Measurements from ENCODE around the gene ZNF385D.

ZNF385D gene

GRCh38 chr3:21654662-21655061 is 96.3 kb downstream of the ZNF385D start:
- no peaks in the 10 kb centered on the region for H3K4me1 ChIP-seq (ENCODE audit: insufficient read depth, low read length)
- H4K20me1 ChIP-seq (ENCODE audit: insufficient read depth, low read length) = no peaks in the 10 kb centered on the region
- no peak for ATAC-seq (ENCODE audit: insufficient read depth, low read depth)
- H3K79me2 ChIP-seq (ENCODE audit: insufficient read depth, low read length) = no peaks in the 10 kb centered on the region
- H3K36me3 ChIP-seq (ENCODE audit: insufficient read depth, low read length) = no peaks in the 10 kb centered on the region
- H3K27ac ChIP-seq (ENCODE audit: low read length) = no peak overlapping the region
- H3K4me3 ChIP-seq (ENCODE audit: low read depth in 1 of 2, low read length in 2 of 2) = no peak overlapping the region
- H3K4me2 ChIP-seq (ENCODE audit: insufficient read depth, low read length) = no peak overlapping the region
- no peak overlapping the region for H2AFZ ChIP-seq (ENCODE audit: low read depth, low read length)
- no peak for DNase-seq
- no peaks in the 10 kb centered on the region for H3K27me3 ChIP-seq (ENCODE audit: insufficient read depth, low read length, poor library complexity)
- H3K9me3 ChIP-seq (ENCODE audit: insufficient read depth, low read length, severe bottlenecking) = no peaks in the 10 kb centered on the region
- no peak overlapping the region for H3K9ac ChIP-seq (ENCODE audit: low read depth, low read length)
- TF ChIP-seq CTCF (IDR thresholded peaks at IDR 0.05; ENCODE audit: borderline replicate concordance, extremely low read depth, low read length, poor library complexity, severe bottlenecking) (no peak), EZH2 (IDR thresholded peaks at IDR 0.05; ENCODE audit: borderline replicate concordance, low read depth, low read length, severe bottlenecking) (no peak)

GRCh38 chr3:21654241-21654640 is 96.8 kb downstream of the ZNF385D start:
- TF ChIP-seq EZH2 (IDR thresholded peaks at IDR 0.05; ENCODE audit: borderline replicate concordance, low read depth, low read length, severe bottlenecking) (no peak), CTCF (IDR thresholded peaks at IDR 0.05; ENCODE audit: borderline replicate concordance, extremely low read depth, low read length, poor library complexity, severe bottlenecking) (no peak)
- Histone ChIP-seq H3K9me3 (ENCODE audit: insufficient read depth, low read length, severe bottlenecking) (no peaks in the 10 kb centered on the region), H2AFZ (ENCODE audit: low read depth, low read length) (no peak overlapping the region), H3K9ac (ENCODE audit: low read depth, low read length) (no peak overlapping the region), H3K27ac (ENCODE audit: low read length) (no peak overlapping the region), H3K36me3 (ENCODE audit: insufficient read depth, low read length) (no peaks in the 10 kb centered on the region), H3K4me1 (ENCODE audit: insufficient read depth, low read length) (no peaks in the 10 kb centered on the region), H3K4me3 (ENCODE audit: low read depth in 1 of 2, low read length in 2 of 2) (no peak overlapping the region), H3K79me2 (ENCODE audit: insufficient read depth, low read length) (no peaks in the 10 kb centered on the region), H4K20me1 (ENCODE audit: insufficient read depth, low read length) (no peaks in the 10 kb centered on the region), H3K27me3 (ENCODE audit: insufficient read depth, low read length, poor library complexity) (no peaks in the 10 kb centered on the region), H3K4me2 (ENCODE audit: insufficient read depth, low read length) (no peak overlapping the region)
- ATAC-seq (ENCODE audit: insufficient read depth, low read depth) = no peak
- no peak for DNase-seq

DNA sequence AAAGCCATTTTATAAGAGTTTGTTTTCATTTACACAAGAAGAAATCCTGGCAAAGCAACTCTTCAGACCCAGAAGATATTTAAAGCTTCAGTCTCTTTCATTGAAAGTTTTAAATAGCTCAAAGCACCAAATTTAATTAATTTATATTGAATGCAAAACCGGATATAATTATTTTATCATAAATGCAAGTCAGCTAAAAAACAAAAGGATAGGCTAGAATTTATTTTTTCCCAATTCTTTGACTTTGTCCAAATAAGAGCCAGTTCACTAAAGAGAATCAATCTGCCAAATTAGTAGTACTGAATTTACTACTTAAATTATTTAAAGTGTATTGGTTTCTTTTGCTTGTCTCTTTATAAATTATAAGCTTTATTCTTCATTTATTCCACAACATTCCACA is 101.5 kb downstream of the ZNF385D start:
- H3K4me1 ChIP-seq (ENCODE audit: insufficient read depth, low read length) = no peaks in the 10 kb centered on the region
- ATAC-seq (ENCODE audit: insufficient read depth, low read depth) = no peak
- no peak overlapping the region for H2AFZ ChIP-seq (ENCODE audit: low read depth, low read length)
- DNase-seq = no peak
- H3K4me2 ChIP-seq (ENCODE audit: insufficient read depth, low read length) = no peak overlapping the region
- H3K27ac ChIP-seq (ENCODE audit: low read length) = no peak overlapping the region
- H3K9me3 ChIP-seq (ENCODE audit: insufficient read depth, low read length, severe bottlenecking) = no peaks in the 10 kb centered on the region
- H3K9ac ChIP-seq (ENCODE audit: low read depth, low read length) = no peak overlapping the region
- no peaks in the 10 kb centered on the region for H3K79me2 ChIP-seq (ENCODE audit: insufficient read depth, low read length)
- H3K36me3 ChIP-seq (ENCODE audit: insufficient read depth, low read length) = no peaks in the 10 kb centered on the region
- H3K4me3 ChIP-seq (ENCODE audit: low read depth in 1 of 2, low read length in 2 of 2) = no peak overlapping the region
- no peaks in the 10 kb centered on the region for H4K20me1 ChIP-seq (ENCODE audit: insufficient read depth, low read length)
- H3K27me3 ChIP-seq (ENCODE audit: insufficient read depth, low read length, poor library complexity) = no peaks in the 10 kb centered on the region
- TF ChIP-seq CTCF (IDR thresholded peaks at IDR 0.05; ENCODE audit: borderline replicate concordance, extremely low read depth, low read length, poor library complexity, severe bottlenecking) = no peak
- no peak for TF ChIP-seq EZH2 (IDR thresholded peaks at IDR 0.05; ENCODE audit: borderline replicate concordance, low read depth, low read length, severe bottlenecking)

DNA sequence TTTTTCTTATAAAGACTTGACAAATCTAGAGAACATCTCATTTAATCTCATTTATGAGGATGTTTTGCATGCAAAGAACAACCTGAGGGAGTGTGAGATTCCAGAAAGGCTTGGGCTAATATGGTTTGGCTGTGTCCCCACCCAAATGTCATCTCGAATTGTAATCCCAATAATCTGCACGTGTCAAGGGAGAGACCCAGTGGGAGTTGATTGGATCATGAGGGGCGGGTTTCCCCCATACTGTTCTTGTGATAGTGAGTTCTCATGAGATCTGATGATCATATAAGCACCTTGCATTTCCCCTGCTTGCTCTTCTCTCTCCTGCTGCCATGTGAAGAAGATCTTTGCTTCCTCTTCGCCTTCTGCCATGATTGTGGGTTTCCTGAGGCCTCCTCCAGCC is 103.0 kb downstream of the ZNF385D start:
- Histone ChIP-seq H3K4me1 (ENCODE audit: insufficient read depth, low read length) (no peaks in the 10 kb centered on the region), H3K4me3 (ENCODE audit: low read depth in 1 of 2, low read length in 2 of 2) (no peak overlapping the region)

More for the DNA sequence above, 103.0 kb downstream of the ZNF385D start:
- H3K36me3 ChIP-seq (ENCODE audit: insufficient read depth, low read length) = no peaks in the 10 kb centered on the region
- no peaks in the 10 kb centered on the region for H4K20me1 ChIP-seq (ENCODE audit: insufficient read depth, low read length)
- no peak overlapping the region for H3K9ac ChIP-seq (ENCODE audit: low read depth, low read length)
- no peak overlapping the region for H3K4me2 ChIP-seq (ENCODE audit: insufficient read depth, low read length)
- DNase-seq (no peak), ATAC-seq (ENCODE audit: insufficient read depth, low read depth) (no peak)
- no peak overlapping the region for H3K27ac ChIP-seq (ENCODE audit: low read length)
- H3K79me2 ChIP-seq (ENCODE audit: insufficient read depth, low read length) = no peaks in the 10 kb centered on the region
- no peak for TF ChIP-seq CTCF (IDR thresholded peaks at IDR 0.05; ENCODE audit: borderline replicate concordance, extremely low read depth, low read length, poor library complexity, severe bottlenecking)
- TF ChIP-seq EZH2 (IDR thresholded peaks at IDR 0.05; ENCODE audit: borderline replicate concordance, low read depth, low read length, severe bottlenecking) = no peak
- no peaks in the 10 kb centered on the region for H3K27me3 ChIP-seq (ENCODE audit: insufficient read depth, low read length, poor library complexity)
- H3K9me3 ChIP-seq (ENCODE audit: insufficient read depth, low read length, severe bottlenecking) = no peaks in the 10 kb centered on the region
- H2AFZ ChIP-seq (ENCODE audit: low read depth, low read length) = no peak overlapping the region
